K562 (cell line): ENCODE results near the gene SOX6. TPM values are rescaled to one million over a fixed set of nuclear protein-coding genes. Genes with fewer than 3 reads are reported as not detected.

Experiments
- ARID2 ChIP-seq: fragments of 450-650 bp; IDR thresholded peaks from 2 replicates; pipeline ENCODE4 v1.6.1; 2017; ENCODE audit warnings: antibody characterized with exemption, mild to moderate bottlenecking
- CEBPB ChIP-seq: fragments of 450-650 bp; IDR thresholded peaks from 2 replicates; pipeline ENCODE4 v1.6.1; 2016; ENCODE audit warnings: missing genetic modification characterization, missing compliant biosample characterization
- CHAMP1 ChIP-seq: fragments of 450-650 bp; IDR thresholded peaks from 2 replicates; pipeline ENCODE4 v1.6.1; 2016; ENCODE audit warnings: mild to moderate bottlenecking
- CTCF ChIP-seq, 3 experiments: IDR thresholded peaks in 2 of 3; conservative IDR thresholded peaks in 1 of 3; 2 replicates each; pipeline ENCODE4 v1.5.1; 2011 to 2012; ENCODE audit warnings: low read length in 3 of 3, mild to moderate bottlenecking in 3 of 3, control low read depth in 2 of 3, improper control_type of control experiment in 1 of 3, inconsistent platforms in 1 of 3, low read depth in 1 of 3, mixed read lengths in 1 of 3, moderate library complexity in 1 of 3; ENCODE audit not compliant: insufficient read depth in 2 of 3
- FOXJ2 ChIP-seq: fragments of 200-800 bp; sonication (Bioruptor generic); IDR thresholded peaks from 2 replicates; pipeline ENCODE4 v1.6.1; 2016; ENCODE audit warnings: missing genetic modification characterization, missing compliant biosample characterization
- KAT2B ChIP-seq: IDR thresholded peaks from one replicate; pipeline ENCODE4 v1.6.1; 2012; ENCODE audit warnings: low read depth, mild to moderate bottlenecking, control low read depth, inconsistent platforms, low read length, moderate library complexity
- MIER1 ChIP-seq: fragments of 450-650 bp; IDR thresholded peaks from 2 replicates; pipeline ENCODE4 v1.6.1; 2016; ENCODE audit warnings: antibody characterized with exemption, mild to moderate bottlenecking, low read depth
- PTBP1 ChIP-seq: fragments of 200-400 bp; formaldehyde crosslinking; IDR thresholded peaks from 2 replicates; pipeline ENCODE4 v1.6.1; 2017; ENCODE audit warnings: low read depth, low read length
- RAD21 ChIP-seq, 2 experiments: fragments of 250-450 bp in 1 of 2; fragments of 450-650 bp in 1 of 2; sonication (Bioruptor Pico) in 1 of 2; formaldehyde crosslinking in 1 of 2; IDR thresholded peaks in 1 of 2; conservative IDR thresholded peaks in 1 of 2; 2 replicates each; pipeline versions ENCODE4 v1.4.0 to v1.8.0; 2020 to 2022; ENCODE audit warnings: mild to moderate bottlenecking in 2 of 2, moderate library complexity in 1 of 2
- REST ChIP-seq, 2 experiments: fragments of 450-650 bp; formaldehyde crosslinking in 1 of 2; IDR thresholded peaks; 2 replicates each; pipeline versions ENCODE4 v1.4.0 to v1.6.1; 2014 to 2020; ENCODE audit warnings: mild to moderate bottlenecking in 2 of 2, borderline replicate concordance in 1 of 2, low read depth in 1 of 2
- SMC3 ChIP-seq: conservative IDR thresholded peaks from 2 replicates; pipeline ENCODE4 v1.6.1; 2011; ENCODE audit warnings: low read depth, low read length, improper control_type of control experiment; ENCODE audit not compliant: insufficient read depth
- TBP ChIP-seq: optimal IDR thresholded peaks from 2 replicates; pipeline ENCODE3; 2011; ENCODE audit warnings: low read depth, low read length, improper control_type of control experiment
- polyA plus RNA-seq, 8 experiments: library from polyadenylated mRNA; depleted of rRNA in 4 of 8; stranded (reverse) in 5 of 8; unstranded in 3 of 8; fragments of >200 nt; fragmentation: Nextera tagmentation in 2 of 8; fragmentation: Illumina TruSeq in 1 of 8; extraction: Ambion mirVana in 2 of 8; extraction: Trizol in 1 of 8; gene quantifications; 2 replicates each; pipeline versions ENCODE4 v1.2.1 to v1.2.3, GENCODE V29; 2011 to 2014; ENCODE audit warnings: inconsistent platforms in 1 of 8, missing spikeins in 1 of 8
- total RNA-seq, 7 experiments: library from RNA; depleted of rRNA in 6 of 7; stranded (reverse); fragments of >200 nt in 6 of 7; fragmentation: Illumina TruSeq in 2 of 7; extraction: Trizol in 2 of 7; gene quantifications; 2 replicates each; pipeline versions ENCODE4 v1.2.1 to v1.2.3, GENCODE V29; 2011 to 2021; ENCODE audit warnings: low replicate concordance in 1 of 7
- TF ChIP-seq, protein P1 (sequence below): sonication (generic); formaldehyde crosslinking; IDR thresholded peaks from 2 replicates; pipeline ENCODE4 v1.8.1; 2022; ENCODE audit warnings: missing genetic modification reagents

Gene SOX6
- total and polyA plus RNA-seq, 9 of the 15 experiments (the other 6 are each of a cell fraction or from before 2014, with no cell fraction given): 0.89 to 8.7 (median 5.7) TPM

- TF ChIP-seq CHAMP1 (no peak), TBP (no peak), FOXJ2 (tag) (no peak), KAT2B (no peak), CEBPB (tag) (peak; percentile 59), REST (IDR thresholded peaks at IDR 0.05; ENCODE audit: borderline replicate concordance) (peak; percentile 83), REST (CRISPR knock-in tag; IDR thresholded peaks at IDR 0.05; ENCODE audit: low read depth) (no peak), CTCF (IDR thresholded peaks at IDR 0.05 in 2 of 3, conservative IDR thresholded peaks at IDR 0.05 in 1 of 3; ENCODE audit: insufficient read depth in 2 of 3, low read depth in 1 of 3, low read length in 3 of 3) (peak in 2 of 3 experiments; percentile 53 to 67; a peak in 3 of 6 replicates), RAD21 (CRISPR knock-in tag; conservative IDR thresholded peaks at IDR 0.05 in 1 of 2, IDR thresholded peaks at IDR 0.05 in 1 of 2) (peak; percentile 75 to 80), PTBP1 (no peak), SMC3 (peak; percentile 43; the same call in 1 of the 2 replicates), MIER1 (no peak), ARID2 (0 out of 2 replicates have a peak, but pooled peaks have one; percentile 47)
- TF ChIP-seq, protein P1, sequence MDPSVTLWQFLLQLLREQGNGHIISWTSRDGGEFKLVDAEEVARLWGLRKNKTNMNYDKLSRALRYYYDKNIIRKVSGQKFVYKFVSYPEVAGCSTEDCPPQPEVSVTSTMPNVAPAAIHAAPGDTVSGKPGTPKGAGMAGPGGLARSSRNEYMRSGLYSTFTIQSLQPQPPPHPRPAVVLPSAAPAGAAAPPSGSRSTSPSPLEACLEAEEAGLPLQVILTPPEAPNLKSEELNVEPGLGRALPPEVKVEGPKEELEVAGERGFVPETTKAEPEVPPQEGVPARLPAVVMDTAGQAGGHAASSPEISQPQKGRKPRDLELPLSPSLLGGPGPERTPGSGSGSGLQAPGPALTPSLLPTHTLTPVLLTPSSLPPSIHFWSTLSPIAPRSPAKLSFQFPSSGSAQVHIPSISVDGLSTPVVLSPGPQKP: no peak
These were observed 165.0 kb downstream of the SOX6 start (continued) for GRCh38 chr11:16191212-16191867.
